HG03521 (cell line): ENCODE data around the gene AKR1A1.
"Not testable (repeated sequence)": the region's sequence is repeated elsewhere in the genome, so short reads cannot be mapped to it uniquely, and the experiment has no call there.

ENCODE experiments used
- ATAC-seq: cut with Tn5 transposase; IDR thresholded peaks from one replicate; pipeline ENCODE4 v1.9.1; 2021; ENCODE audit warnings: mild to moderate bottlenecking, moderate library complexity; ENCODE audit not compliant: unreplicated experiment

The AKR1A1 gene

DNA sequence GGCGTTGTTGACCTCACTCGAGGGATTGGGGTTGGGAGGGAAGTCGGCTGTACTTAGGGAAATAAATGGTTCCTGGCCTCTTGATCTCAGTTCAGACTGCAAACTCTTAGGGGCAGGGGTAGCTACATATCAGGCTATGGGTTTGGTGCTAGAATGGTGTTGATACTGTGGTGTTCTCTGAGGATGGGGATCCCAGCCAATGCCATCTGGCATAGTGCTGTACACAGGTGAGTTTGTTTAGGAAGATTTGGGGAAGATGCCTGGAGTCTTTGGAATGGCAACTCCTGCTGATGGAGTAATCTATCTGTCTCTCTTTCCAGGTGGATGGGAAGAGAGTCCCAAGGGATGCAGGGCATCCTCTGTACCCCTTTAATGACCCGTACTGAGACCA, 18.9 kb downstream of the AKR1A1 start:
- ATAC-seq = no peak

DNA sequence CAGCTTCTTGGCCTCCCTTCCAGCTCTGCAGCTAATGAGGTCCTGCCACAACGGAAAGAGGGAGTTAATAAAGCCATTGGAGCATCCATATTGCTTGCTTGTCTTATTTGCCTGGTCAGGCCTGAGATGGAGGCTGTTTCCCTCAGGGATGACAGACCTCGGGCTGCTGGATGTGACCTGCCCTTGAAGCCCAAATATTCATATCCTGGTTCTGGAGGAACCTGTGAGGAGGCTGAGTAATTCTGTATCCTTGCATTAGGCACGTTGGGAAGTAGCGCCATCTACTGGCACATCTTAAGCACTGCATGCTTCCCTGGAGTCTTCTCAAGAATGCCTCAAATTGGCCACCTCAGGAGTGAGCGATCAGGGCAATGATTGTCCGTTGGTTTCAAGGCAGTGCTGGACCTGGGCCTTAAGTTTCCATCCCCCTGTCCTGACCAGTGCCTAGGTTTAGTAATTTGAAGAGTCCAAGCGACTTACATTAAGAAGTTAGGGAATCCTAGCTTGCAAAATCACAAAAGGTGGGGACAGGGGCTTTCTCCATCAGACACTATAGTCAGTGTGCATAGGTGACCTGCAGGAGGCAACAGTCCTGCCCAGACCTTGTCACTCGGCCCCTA, 19.4 kb downstream of the AKR1A1 start:
- ATAC-seq = no peak

DNA sequence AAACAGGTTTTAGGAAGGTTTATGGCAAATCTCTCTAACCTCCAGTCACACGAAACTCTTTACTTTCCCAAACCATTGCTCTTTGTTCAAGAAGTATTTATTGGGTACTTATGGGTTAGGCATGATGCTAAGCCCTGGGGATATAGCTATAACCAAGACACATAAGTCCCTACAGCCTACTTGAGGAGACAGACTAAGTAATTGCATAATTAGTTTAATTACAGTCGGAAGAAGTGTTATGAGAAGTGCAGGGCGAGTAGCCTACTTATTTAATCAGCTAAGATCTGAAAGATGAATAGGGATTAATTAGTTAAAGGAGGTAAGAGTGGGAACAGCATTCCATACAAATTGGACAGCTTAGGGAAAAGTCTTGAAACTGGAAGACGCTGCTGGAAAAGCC, 20.0 kb downstream of the AKR1A1 start:
- ATAC-seq = no peak

DNA sequence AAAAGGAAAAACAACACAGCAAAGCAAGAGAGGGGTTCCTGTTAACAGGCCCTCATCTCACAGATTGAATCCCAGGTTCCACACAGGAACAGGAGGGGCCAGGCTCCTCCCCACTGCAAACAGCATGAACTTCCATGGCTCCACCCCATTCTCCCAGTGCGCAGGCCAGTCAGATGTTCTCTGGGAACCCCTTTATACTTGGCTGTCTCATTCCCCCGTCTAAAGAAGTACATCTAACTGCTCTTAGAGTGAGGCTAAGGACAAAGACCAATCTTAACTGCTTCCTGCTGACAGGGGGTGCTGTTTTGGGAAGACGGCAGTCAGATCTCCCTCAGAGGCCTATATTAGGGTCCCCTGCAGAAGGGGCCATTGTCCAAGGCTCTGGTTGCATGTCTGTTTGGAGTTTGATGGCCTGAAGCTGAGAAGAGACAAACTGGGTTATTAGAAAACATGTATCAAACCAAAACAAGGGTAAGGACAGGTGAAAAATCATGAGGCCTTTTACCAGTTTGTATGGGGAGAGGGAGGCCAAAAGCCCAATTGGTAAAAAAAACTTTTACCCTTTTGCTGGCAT, 22.7 kb downstream of the AKR1A1 start:
- ATAC-seq = no peak

DNA sequence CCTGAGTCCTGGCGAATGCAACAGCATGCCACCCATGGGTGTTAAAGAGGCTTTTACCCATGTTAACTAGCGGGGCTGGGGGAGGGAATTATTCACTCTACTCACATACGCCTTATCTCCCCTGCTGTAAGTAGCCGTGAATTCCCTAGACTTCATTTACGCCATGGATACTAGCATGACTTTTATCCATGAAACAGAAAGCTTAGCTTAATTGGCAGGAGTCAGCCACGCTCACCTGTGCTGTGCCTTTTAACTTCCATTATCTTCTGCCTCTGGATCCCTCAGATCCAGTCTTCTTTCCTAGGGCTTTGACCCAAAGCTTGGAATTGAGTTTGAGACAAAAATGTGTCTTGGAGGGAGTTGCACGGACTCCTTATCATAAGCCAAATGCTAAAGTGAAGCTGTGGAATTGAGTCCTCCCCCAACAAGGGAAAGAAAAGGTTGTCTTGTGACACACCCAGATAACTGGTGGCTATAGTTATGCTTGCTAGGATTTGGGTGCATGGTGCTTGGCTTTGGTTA, 23.5 kb downstream of the AKR1A1 start:
- no peak for ATAC-seq

DNA sequence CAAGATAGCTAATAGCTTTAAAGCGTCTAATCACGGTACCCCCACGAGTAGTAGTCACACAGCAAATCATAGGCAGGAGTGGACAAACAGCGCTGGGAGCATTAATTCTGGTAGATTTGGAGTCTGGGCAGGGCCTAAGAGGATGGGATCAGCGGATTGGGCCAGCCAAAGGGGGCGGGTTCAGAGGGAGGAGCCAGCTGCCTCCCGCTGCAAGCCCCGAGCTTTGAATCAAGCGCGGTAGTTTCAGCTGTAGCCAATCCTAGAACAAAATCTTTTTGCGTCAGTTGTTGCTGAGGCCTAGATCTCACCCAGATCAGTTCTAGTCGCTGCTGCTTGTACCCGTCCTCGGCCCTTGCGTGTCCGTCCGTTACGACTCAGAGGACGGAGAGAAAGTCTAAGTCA, 32.6 kb downstream of the AKR1A1 start:
- ATAC-seq = peak; percentile 65

DNA sequence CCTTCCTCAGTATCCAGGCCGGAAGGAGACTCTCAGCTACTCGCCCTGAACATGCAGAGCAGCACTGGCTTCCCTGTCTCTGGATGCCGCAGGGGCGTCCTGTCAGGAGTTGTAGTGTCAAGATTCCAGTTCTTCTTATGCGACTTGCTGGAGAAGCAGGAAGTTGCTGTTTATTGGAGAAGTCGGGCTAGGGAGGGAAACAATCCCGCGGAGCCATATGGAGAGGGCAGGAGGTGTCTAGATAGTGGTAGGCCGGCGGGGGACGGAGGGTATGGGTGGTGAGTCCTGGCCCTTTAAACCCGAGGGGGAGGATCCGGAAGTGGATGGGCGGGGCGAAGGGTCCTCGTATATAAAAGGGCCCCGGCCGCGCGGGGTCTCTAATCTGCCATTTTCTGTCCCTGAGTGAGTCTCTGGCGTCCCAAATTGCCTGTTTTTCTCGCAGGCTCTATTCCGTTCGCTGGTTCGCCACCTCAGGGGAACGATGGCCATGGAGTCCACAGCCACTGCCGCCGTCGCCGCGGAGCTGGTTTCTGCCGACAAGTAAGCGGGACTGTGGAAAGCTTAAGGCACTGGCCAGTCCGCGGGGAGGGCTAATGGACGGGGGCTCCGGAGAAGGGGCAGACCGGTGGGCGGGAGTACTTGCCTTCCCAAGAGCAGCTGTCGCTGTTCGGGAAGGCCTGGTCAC, 33.2 kb downstream of the AKR1A1 start, which contains the start of gene NASP:
TSS of gene NASP (plus strand) at position 376 of the 685 bp plus-strand sequence. CDS start at position 482, 106 bp downstream.
- ATAC-seq = peak; percentile 44

DNA sequence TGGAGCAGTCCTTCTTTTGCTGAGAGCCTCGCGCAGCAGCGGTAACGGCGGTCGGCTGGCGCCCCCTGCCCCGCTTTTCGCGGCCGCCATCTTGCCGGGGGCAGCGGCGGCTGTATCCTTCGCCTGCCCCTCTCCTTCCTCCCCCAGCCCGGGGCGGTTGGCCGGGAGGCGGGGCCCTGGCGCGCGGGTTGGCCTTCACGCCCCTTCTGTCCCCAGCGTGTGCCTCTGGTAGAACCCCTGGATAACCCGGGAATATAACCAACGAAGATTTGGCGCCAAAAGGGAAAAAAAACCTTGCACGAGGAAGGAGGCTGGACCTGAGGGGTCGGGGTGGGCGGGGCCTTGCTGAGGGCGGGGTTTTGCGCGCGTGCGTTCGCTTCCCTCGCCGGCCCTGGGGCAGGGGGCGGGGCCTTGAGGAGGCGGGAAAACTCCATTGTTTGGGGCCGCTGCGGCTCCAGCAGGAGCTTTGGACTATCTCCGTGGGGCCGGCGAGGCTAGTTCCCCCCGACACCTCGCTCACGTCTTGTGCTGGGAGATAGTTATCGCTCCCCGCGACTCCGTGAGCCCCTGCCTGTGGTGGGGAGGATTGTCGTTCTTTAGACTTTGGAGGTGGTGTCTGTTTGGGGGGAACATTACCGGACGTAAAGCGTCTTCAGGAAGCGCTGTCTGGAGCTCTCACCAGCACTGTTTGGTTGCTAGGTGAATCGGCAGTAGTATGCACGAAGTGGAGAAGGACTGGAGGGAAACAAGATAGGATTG, 33.9 kb downstream of the AKR1A1 start:
- ATAC-seq = peak; percentile 19

DNA sequence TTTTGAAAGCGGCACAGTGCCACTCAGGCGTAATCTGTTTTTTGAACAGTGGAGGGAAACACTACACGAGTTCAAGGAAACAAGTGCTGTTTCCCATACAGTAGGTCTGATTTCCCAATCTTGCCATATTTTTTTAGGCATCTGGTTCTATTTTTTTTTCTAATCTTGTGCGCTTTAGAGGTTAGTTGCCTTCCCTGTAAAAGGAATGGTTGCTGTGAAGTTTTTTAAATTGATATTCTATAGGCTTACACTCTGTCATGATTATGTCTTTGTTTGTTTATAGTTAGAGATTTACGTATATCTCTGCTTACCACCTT, 34.4 kb downstream of the AKR1A1 start:
- no peak for ATAC-seq

DNA sequence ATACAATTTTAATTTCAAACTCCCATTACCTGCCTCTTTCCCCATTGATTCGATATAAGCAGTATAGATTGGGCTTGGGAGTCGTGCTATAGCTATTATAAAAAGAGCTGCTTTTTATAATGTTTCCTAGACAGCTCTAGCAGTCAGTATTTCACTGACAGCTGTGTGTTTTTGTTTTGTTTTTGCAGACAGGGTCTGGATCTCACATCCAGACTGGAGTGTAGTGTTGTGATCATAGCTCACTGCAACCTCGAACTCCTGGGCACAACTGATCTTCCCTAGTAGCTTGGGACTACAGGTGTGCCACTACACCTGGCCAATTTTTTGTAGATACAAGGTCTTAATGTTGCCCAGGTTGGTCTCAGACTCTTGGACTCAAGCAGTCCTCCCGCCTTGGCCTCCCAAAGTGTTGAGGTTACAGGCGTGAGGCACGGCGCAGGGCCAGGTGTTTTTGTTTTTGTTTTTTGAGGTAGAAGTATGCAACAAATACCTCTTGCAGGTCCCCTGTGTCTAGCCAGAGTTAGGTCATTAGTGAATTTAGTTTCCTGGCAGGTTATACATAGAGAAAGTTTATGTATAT, 35.0 kb downstream of the AKR1A1 start:
- ATAC-seq = no peak

DNA sequence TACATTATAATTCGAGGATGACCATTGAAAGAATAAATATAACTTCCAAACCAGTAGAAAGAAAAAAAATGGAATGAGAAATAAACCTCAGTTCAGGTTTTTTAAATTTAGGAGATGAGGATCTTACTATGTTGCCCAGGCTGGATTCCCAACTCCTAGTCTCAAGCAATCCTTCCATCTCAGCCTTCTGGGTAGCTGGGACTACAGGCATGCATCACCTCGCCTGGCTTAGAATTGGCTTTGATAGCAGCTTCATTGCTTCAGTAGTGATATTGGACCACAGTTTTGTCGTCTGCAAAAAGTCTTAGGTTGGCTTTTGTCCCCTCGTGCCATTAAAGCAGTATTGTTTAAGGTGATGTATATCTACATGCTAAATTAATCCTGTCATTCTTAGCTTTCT, 36.1 kb downstream of the AKR1A1 start:
- no peak for ATAC-seq

DNA sequence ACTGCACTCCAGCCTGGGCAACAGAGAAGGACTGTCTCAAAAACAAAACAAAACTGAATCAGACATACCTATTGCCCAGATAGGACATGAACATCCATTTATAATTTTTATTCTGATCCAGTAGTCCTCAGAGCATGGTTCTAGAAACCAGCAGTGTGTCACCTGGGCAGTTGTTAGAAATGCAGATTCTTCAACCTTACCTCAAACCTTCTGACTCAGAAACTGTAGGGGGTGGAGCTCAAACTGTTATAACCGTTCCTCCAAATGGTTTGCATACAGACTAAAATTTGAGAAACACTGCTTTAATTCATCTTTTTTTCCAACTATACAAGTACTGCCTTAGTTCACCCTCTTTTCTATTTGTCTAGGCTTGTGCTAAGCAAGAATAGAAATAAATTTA, 39.2 kb downstream of the AKR1A1 start:
- no peak for ATAC-seq

DNA sequence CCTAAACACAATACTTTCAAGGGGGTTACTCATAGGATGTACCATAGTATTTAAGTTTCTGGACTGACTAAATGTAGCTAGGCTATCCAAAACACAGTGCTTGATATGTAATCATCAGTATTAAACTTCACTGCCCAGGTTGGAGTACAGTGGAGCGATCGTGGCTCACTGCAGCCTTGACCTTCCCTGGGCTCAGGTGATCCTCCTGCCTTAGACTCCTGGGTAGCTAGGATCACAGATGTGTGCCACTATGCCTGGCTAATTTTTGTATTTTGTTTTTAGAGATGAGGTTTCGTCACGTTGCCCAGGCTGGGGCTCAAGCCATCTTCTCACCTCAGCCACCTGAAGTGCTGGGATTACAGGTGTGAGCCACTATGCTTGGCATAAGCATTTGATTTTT, 43.8 kb downstream of the AKR1A1 start:
- ATAC-seq = no peak

DNA sequence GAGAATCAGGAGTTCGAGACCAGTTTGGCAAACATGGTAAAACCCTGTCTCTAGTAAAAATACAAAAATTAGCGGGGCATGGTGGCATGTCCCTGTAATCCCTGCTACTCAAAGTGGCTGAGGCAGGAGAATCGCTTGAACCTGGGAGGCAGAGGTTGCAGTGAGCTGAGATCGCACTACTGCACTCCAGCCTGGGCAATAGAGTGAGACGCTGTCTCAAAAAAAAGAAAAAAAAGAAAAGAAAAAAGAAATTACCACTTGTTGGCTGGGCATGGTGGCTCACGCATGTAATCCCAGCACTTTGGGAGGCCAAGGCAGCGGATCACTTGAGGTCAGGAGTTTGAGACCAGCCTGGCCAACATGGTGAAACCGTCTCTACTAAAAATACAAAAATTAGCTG, 46.1 kb downstream of the AKR1A1 start:
- ATAC-seq = not testable (repeated sequence)

DNA sequence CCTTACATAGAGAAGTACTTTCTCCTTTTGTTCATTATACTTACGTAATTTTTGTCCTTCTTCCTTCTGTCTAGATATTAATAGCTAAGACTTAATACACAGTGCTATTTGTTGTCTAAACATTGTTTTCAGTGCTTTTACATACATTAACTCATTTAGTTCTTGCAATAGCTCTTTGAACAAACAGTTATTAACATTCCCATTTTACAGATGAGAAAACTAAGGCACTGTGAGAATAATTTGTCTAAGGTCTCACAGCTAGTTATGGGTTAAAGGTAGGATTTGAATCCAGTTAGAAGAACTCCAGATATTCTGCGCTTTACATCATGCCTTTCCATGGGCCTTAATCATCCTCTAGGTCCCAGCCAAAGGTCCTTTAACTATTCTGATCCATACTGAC, 53.6 kb downstream of the AKR1A1 start:
- ATAC-seq = no peak

DNA sequence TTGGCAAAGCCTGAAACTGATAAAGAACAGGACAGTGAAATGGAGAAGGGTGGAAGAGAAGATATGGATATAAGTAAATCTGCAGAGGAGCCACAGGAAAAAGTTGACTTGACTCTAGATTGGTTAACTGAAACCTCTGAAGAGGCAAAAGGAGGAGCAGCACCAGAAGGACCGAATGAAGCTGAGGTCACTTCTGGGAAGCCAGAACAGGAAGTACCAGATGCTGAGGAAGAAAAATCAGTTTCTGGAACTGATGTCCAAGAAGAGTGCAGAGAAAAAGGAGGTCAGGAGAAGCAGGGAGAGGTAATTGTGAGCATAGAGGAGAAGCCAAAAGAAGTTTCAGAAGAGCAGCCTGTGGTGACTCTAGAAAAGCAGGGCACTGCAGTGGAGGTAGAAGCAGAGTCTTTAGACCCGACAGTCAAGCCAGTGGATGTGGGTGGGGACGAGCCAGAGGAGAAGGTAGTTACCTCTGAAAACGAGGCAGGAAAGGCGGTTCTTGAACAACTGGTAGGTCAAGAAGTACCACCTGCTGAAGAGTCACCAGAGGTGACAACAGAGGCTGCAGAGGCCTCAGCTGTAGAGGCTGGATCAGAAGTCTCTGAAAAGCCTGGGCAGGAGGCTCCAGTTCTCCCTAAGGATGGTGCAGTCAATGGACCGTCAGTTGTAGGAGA, 56.9 kb downstream of the AKR1A1 start:
- no peak for ATAC-seq

DNA sequence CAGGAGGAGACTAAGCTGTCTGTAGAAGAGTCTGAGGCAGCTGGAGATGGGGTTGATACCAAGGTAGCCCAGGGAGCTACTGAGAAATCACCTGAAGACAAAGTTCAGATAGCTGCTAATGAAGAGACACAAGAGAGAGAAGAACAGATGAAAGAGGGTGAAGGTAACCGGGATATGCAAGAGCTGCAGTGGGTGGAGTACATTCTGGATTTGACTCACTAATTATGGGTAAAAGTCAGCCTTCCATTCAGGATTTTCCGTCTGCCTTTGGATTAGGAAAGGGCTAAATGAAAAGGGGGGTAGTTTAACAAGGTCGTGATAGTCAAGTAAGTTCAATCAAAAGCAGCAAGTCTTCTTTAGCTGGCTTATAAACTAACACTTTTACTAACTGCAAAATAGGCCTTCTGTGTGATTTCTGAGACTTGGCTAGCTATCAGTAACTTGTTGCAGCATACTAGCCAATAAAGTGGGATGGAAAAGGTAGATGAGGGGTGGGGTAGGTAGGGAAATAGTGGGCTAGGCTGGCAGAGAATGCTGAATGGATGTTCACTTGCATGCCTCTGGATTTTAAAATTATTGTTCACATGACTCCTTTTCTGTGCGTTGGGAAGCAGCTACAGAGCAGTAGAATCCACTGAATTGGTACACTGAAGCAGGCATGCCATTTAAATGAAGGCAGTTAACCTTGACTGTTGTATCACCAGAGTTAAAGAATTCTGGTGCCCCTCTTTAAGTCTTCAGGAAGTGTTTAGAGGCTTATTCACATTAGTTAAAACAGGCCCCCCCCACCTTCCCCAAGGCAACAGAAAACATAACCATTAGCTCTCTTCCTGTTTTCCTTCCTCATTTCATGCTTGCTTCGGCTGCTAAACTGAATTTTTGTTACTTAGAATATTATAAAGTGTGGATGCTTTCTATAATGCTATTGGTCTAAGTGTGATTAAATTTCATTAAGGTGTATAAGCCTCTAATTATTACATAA, 57.8 kb downstream of the AKR1A1 start:
- ATAC-seq = no peak

DNA sequence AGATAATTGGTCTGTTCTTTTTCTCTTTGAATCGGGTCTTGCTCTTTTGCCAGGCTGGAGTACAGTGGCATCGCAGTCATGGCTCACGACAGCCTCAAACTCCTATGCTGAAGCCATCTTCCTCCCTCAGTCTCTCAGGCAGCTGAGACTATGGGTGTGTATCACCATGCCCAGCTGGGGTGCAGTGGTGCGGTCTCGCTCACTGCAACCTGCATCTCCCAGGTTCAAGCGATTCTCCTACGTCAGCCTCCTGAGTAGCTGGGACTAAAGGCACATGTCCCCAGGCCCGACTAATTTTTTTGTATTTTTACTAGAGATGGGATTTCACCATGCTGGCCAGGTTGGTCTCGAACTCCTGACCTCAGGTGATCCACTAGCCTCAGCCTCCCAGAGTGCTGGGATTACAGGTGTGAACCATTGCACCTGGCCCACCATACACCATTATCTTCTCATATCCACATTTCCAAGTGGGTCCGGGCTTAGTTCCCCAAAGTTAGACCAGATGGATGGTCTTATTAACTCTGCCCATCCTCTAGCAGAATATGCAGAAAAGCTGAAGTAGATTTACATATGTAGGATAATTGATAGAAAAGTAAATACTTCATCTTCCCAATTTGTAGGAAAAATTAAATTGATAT, 60.1 kb downstream of the AKR1A1 start:
- no peak for ATAC-seq

DNA sequence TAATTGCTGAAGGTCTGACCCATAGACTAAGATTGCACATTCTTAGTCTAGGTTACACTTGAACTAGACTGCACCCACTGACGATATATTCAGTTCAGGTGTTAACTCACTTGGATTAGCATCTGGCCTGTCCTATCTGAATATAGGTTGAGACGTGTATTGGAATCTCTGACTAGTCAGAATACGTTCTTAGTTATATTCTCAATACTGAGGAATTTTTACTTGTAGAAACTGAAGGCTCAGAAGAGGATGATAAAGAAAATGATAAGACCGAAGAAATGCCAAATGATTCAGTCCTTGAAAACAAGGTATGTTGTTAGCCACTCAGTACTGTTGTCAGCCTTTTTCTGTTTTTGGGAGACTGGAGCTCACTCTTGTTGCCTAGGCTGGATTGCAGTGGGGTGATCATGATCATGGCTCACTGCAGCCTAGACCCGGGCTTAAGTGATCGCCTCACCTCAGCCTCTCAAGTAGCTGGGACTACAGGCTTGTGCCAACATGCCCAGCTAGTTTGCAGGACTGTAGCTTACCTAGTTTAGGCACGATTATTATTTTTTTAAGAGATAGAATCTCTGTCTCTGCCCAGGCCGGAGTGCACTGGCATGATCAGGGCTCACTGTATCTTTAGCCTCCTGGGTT, 62.4 kb downstream of the AKR1A1 start:
- ATAC-seq = no peak
